Anterior cingulate cortex (tissue), 58 donors: ENCODE measurements around the gene PP2D1.
"Not testable (repeated sequence)": the region's sequence is repeated elsewhere in the genome, so short reads cannot be mapped to it uniquely, and the experiment has no call there.

Experiments used
- DNase-seq, 58 donors: peaks; one replicate each; lab custom pipeline; 2025; lab: John Stamatoyannopoulos, UW

The PP2D1 gene, protein sequence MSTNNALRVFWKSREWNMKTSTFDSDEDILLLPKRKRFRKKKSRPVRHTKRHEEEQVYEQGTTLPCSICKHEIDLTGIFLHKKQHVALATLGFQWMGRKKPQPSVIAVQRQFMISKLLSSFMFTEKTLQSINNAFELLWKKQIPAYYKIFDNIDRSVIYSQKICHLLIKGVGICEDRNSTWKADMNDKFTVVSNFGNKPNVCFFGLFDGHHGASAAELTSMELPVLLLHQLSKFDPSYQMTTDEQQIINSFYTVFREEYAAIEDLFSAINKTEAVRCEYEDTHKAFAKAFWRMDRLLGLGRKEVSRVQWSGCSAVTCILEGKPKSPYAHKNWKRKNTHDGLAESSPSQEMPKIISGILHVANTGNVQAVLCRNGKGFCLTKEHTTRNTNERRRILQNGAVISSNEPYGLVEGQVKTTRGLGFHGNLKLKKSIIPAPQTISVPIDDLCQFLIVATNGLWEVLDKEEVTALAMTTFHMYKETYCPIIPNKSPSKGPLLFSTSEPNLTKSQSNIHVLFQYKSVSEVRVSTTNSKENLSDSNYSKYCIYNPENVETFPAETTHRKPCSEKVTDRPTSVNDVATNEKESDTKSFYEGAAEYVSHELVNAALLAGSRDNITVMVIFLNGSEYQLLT

GRCh38 chr3:20012164-20012563 lies at the start of gene PP2D1:
PP2D1 (minus strand) TSS chr3:20012264; CDS start chr3:20012072, 192 bp downstream.
- no peak for DNase-seq

DNA sequence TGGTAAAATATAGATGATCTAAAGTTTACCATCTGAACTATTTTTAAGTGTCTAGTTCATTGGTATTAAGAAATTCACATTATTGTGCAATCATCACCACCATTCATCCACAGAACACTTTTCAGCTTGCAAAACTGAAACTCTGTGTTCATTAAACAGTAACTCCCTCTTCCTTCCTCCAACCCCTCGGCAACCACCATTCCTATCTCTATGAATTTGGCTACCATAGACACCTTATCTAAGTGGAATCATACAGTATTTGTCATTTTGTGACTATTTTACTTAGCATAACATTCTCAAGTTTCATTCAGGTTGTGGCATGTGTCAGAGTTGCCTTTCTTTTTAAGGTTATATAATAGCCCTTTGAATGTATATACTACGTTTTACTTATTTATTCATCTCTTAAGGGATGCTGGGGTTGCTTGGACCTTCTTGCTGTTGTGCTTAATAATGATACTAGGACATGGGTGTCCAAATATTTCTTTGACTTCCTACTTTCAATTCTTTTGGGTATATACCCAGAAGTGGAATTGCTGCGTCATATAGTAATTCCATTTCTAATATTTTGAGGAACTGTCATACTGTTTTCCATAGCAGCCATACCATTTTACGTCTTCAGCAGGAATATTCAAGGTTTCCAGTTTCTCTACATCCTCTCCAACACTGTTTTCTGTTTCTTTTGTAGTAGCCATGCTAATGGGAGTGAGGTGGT lies 49.1 kb upstream of the PP2D1 start:
- DNase-seq, result no peak

GRCh38 chr3:20059929-20060328 lies 47.9 kb upstream of the PP2D1 start:
- no peak for DNase-seq

DNA sequence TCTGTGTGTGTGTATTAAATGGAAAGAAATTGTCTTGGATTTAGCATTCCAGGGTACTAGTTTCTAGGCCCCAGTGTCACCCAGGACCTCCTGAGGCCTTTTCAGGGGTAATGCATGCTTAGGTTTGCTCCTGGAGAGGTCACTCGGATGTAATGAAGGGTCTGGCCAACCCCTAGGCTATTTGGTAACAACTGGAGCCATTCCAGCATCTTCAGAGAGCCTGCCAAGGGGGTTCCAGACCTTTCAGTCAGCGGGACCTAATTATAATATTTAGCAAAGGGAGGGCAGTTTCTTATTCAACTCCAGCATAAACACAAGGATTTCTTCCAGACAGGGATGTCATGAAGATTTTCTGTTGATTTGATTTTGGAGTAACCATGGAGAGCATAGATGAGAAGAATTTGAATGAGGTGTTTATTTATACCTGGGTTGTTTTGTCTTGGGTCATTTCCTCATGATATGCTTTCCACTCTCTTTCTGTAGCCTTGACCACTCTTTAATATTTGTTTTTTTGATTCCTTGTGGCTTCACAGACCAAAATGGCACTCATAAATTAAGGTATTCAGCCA lies 45.6 kb upstream of the PP2D1 start:
- peak in 7 of 58 donors; percentile 9 to 39 (median 28) for DNase-seq

GRCh38 chr3:20056725-20057611 lies 44.9 kb upstream of the PP2D1 start:
- DNase-seq, result no peak

DNA sequence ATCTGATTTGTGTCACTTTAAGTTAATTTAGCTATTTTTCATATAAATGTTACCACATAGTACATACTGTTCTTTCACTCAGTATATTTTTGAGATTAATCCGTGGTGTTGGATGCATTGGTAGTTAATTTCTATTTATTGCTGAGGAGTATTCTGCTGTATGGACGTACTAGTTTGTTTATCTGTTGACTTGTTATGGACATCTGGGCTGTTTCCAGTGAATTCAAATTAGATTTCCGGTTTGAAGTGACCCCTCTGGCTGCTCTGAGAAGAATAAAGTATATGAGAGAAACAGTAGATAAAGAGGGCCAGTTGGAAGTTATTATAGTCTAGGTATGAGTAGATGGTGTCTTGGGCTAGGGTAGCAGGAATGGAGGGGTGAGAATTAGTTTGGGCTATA lies 43.8 kb upstream of the PP2D1 start:
- no peak for DNase-seq

- DNase-seq, result no peak
Measured at GRCh38 chr3:20055020-20055775, 43.1 kb upstream of the PP2D1 start.

- DNase-seq, result peak in 2 of 58 donors; percentile 12 to 51
Measured at GRCh38 chr3:20054549-20054987, 42.5 kb upstream of the PP2D1 start.

- no peak for DNase-seq
Measured at GRCh38 chr3:20052851-20053250, 40.8 kb upstream of the PP2D1 start.

- no peak for DNase-seq
Measured at GRCh38 chr3:20051123-20051806, 39.2 kb upstream of the PP2D1 start.

DNA sequence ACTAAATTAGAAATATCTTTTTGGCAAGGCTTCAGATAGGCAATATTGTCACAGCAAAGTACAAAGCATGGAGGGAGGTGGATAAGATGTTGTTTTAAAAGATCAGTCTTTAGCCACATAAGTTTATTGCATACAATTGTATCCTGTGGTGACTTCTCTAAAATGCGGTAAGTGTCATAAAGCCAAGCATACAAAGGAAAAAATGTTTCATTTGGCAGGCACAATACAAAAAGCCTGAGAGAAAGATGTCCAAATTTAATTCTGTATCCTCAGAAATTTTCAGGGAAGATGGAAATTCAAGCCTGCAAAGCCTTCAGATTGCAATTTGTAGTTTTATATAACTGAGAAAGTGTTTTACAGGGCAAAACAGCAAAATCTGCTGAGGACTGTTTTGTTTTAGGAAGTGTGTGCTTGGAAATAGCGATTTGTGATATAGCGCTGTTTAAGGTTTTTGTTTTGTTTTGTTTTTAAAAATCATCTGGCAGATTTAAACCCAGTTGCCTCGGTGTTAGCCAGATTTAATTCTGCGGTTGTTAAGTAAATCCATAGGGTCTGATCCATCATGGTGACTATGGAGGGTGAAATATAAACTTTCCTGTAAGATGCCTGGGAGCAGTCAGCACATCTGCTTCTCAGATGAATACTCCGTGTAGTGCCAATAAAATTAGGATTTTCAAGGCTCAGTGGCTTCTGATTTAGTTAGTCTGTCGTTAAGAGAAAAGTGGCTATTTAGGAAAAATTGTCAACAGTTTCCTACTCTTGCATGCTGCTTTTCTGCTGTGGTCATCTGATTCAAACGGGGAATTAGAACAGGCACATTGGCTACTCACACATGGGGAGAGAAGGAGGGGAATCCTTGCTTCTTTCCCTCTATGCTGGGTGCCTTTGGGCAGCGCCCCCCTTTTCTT lies 36.2 kb upstream of the PP2D1 start:
- peak in 3 of 58 donors; percentile 16 to 65 (median 16) for DNase-seq

DNA sequence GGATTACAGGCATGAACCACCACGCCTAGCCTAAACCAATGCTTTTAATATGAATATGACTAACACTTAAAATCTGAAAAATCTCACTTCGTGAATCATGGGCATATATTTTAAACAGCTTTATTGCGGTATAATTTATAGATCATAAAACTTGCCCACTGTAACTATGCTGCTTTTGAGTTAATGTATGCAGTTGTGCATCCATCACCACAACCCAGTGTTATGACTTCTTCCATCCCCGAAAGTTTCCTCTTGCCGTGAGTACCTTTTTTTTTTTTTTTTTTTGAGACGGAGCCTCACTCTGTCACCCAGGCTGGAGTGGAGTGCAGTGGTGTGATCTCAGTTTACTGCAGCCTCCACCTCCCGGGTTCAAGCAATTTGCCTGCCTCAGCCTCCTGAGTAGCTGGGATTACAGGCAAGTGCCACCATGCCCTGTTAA lies 35.3 kb upstream of the PP2D1 start:
- no peak for DNase-seq

GRCh38 chr3:20046556-20046955 lies 34.5 kb upstream of the PP2D1 start:
- no peak for DNase-seq

DNA sequence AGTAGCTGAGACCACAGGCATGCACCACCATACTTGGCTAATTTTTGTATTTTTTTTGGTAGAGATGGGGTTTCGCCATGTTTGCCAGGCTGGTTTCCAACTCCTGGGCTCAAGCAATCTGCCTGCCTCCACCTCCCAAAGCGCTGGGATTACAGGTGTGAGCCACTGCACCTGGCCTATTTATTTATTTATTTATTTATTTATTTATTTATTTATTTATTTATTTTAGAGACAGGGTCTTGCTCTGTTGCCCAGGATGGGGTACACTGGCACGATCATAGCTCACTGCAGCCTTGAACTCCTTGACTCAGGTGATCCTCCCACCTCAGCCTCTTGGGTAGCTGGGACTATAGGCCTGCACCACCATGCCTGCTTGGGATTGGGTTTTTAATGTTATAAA lies 33.1 kb upstream of the PP2D1 start:
- not testable (repeated sequence) for DNase-seq

DNA sequence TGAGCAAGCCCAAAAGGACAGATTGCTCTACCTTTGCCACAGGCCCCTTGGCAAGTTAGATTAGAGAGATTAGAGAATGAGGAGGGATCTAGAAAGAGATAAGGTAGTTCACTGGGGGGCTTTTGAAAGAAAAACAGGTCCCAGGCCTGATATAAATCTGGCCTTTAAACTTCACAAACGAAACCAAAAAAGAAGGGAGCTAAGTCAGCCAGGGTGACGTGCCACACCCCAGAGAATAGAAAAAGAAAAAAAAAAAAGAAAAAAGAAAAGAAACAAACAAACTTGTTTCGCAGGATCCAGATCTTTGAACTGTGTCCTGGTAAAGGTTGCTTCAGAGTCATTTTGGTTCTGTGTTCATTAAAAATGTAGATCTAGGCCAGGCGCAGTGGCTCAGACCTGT lies 31.8 kb upstream of the PP2D1 start:
- no peak for DNase-seq

DNA sequence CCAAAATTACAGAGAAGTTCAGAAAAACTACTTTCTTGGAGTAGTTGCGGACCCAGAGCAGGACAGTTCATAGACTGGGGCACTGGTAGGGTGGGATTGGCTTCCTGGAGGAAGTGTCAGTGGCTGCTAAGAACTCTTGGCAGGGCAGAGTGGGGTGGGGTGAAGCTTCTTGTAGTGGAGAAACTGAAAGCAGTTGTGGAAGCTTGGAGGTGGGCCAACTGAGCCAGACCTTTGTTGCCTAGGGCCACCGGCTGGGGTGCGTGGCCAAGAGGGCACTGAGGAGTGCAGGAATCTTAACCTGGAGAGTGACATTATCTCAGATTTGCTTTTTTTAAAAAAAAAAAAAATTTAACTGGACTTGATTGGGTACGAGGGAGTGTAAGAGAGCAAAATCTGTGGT lies 31.3 kb upstream of the PP2D1 start:
- peak in 48 of 58 donors; percentile 8 to 86 (median 40) for DNase-seq

- DNase-seq, result no peak
Measured at GRCh38 chr3:20042331-20042730, 30.3 kb upstream of the PP2D1 start.
